LoVo (cell line): ENCODE measurements around the gene RAPGEF1.

ENCODE experiments used
- DNase-seq: peaks from one replicate; pipeline ENCODE4 v3.0.0-alpha.2; 2016; ENCODE audit warnings: low spot score

Gene RAPGEF1

GRCh38 chr9:131650254-131650653 is 89.6 kb downstream of the RAPGEF1 start:
- no peak for DNase-seq

GRCh38 chr9:131649646-131650045 is 90.2 kb downstream of the RAPGEF1 start:
- no peak for DNase-seq

- no peak for DNase-seq
These were observed 94.6 kb downstream of the RAPGEF1 start for GRCh38 chr9:131645078-131645776.

GRCh38 chr9:131642496-131643083 is 97.3 kb downstream of the RAPGEF1 start:
- DNase-seq = no peak

- no peak for DNase-seq
These were observed 98.0 kb downstream of the RAPGEF1 start for GRCh38 chr9:131641618-131642495.

- no peak for DNase-seq
These were observed 99.3 kb downstream of the RAPGEF1 start for GRCh38 chr9:131640438-131641137.

- DNase-seq = no peak
These were observed 100.0 kb downstream of the RAPGEF1 start for GRCh38 chr9:131639769-131640437.

- no peak for DNase-seq
These were observed 103.3 kb downstream of the RAPGEF1 start for GRCh38 chr9:131636593-131636992.

- DNase-seq = no peak
These were observed 104.0 kb downstream of the RAPGEF1 start for GRCh38 chr9:131635892-131636291.

GRCh38 chr9:131635285-131635684 is 104.6 kb downstream of the RAPGEF1 start:
- DNase-seq = peak; percentile 82

- DNase-seq = no peak
These were observed 106.3 kb downstream of the RAPGEF1 start for GRCh38 chr9:131633491-131634031.

- no peak for DNase-seq
These were observed 108.6 kb downstream of the RAPGEF1 start for GRCh38 chr9:131631306-131631705.

- no peak for DNase-seq
These were observed 109.6 kb downstream of the RAPGEF1 start for GRCh38 chr9:131630205-131630831.

GRCh38 chr9:131629825-131630204 is 110.1 kb downstream of the RAPGEF1 start:
- DNase-seq = no peak

GRCh38 chr9:131629226-131629500 is 110.7 kb downstream of the RAPGEF1 start:
- no peak for DNase-seq

- no peak for DNase-seq
These were observed 111.2 kb downstream of the RAPGEF1 start for GRCh38 chr9:131628459-131629225.

GRCh38 chr9:131627648-131628458 is 112.0 kb downstream of the RAPGEF1 start:
- no peak for DNase-seq

- no peak for DNase-seq
These were observed 112.6 kb downstream of the RAPGEF1 start for GRCh38 chr9:131627326-131627647.

- DNase-seq = no peak
These were observed 113.8 kb downstream of the RAPGEF1 start for GRCh38 chr9:131625790-131626670.
